ENCODE results near the gene RGL1. TPM values are rescaled to one million over a fixed set of nuclear protein-coding genes. Genes with fewer than 3 reads are reported as not detected.

The RGL1 gene
- total RNA-seq, 1 experiment from 2014 or later = 1.5 TPM

GRCh38 chr1:183968386-183968785 is 163.5 kb downstream of the RGL1 start:
- H3K27ac ChIP-seq (ENCODE audit: low read length) = no peak overlapping the region
- POLR2A ChIA-PET (ENCODE audit: unreplicated experiment) = no interaction called here
- H3K36me3 ChIP-seq (ENCODE audit: low read depth, low read length) = no peaks in the 10 kb centered on the region
- no peaks in the 10 kb centered on the region for H3K27me3 ChIP-seq (ENCODE audit: low read length)
- H3K9me3 ChIP-seq (ENCODE audit: low read length) = no peaks in the 10 kb centered on the region
- no peaks in the 10 kb centered on the region for H4K20me1 ChIP-seq (ENCODE audit: low read length)
- H3K9me2 ChIP-seq (replicated peaks; ENCODE audit: low read length) = no peaks in the 10 kb centered on the region
- no peak for ATAC-seq
- intact Hi-C loops (cut with micrococcal nuclease) = no loop called here
- H2AFZ ChIP-seq (ENCODE audit: low read length) = no peak overlapping the region
- no peak overlapping the region for H3K4me2 ChIP-seq (ENCODE audit: low read length)
- H3K79me2 ChIP-seq (ENCODE audit: low read length) = no peaks in the 10 kb centered on the region
- no peak overlapping the region for H3K9ac ChIP-seq (ENCODE audit: low read length)
- H3K4me1 ChIP-seq (ENCODE audit: insufficient read depth, low read length) = no peaks in the 10 kb centered on the region
- BruUV-seq (replicated peaks) = no TSS peak
- DNase-seq = no peak
- TF ChIP-seq EZH2phosphoT487 (IDR thresholded peaks at IDR 0.05; ENCODE audit: borderline replicate concordance, low read length) (no peak), CTCF (conservative IDR thresholded peaks at IDR 0.05; ENCODE audit: low read depth, low read length) (no peak), EZH2 (IDR thresholded peaks at IDR 0.05; ENCODE audit: low read length, unreplicated experiment) (no peak)
- no peaks in the 10 kb centered on the region for H3F3A ChIP-seq (ENCODE audit: low read length, unreplicated experiment)
- CTCF ChIA-PET = no interaction called here
- H3K4me3 ChIP-seq (ENCODE audit: low read length) = no peak overlapping the region

GRCh38 chr1:183970516-183971300 is 165.8 kb downstream of the RGL1 start:
- DNase-seq = no peak

More at GRCh38 chr1:183970516-183971300, 165.8 kb downstream of the RGL1 start:
- Histone ChIP-seq H4K20me1 (ENCODE audit: low read length) (no peaks in the 10 kb centered on the region), H3K4me2 (ENCODE audit: low read length) (no peak overlapping the region), H3K79me2 (ENCODE audit: low read length) (no peaks in the 10 kb centered on the region), H3F3A (ENCODE audit: low read length, unreplicated experiment) (no peaks in the 10 kb centered on the region), H3K27ac (ENCODE audit: low read length) (no peak overlapping the region), H3K36me3 (ENCODE audit: low read depth, low read length) (no peaks in the 10 kb centered on the region), H3K9ac (ENCODE audit: low read length) (no peak overlapping the region), H2AFZ (ENCODE audit: low read length) (no peak overlapping the region), H3K4me3 (ENCODE audit: low read length) (no peak overlapping the region), H3K27me3 (ENCODE audit: low read length) (no peaks in the 10 kb centered on the region), H3K9me2 (replicated peaks; ENCODE audit: low read length) (no peaks in the 10 kb centered on the region), H3K4me1 (ENCODE audit: insufficient read depth, low read length) (no peaks in the 10 kb centered on the region), H3K9me3 (ENCODE audit: low read length) (no peaks in the 10 kb centered on the region)
- CTCF ChIA-PET = no interaction called here
- TF ChIP-seq EZH2 (IDR thresholded peaks at IDR 0.05; ENCODE audit: low read length, unreplicated experiment) = no peak
- no peak for TF ChIP-seq EZH2phosphoT487 (IDR thresholded peaks at IDR 0.05; ENCODE audit: borderline replicate concordance, low read length)
- TF ChIP-seq CTCF (conservative IDR thresholded peaks at IDR 0.05; ENCODE audit: low read depth, low read length) = no peak
- no TSS peak for BruUV-seq (replicated peaks)
- ATAC-seq = no peak
- POLR2A ChIA-PET (ENCODE audit: unreplicated experiment) = no interaction called here
- intact Hi-C loops (cut with micrococcal nuclease) = no loop called here

Measured in PC-3 (cell line).